Measurements from ENCODE around the gene PLXNA4.

GRCh38 chr7:132537456-132538145, 38.7 kb downstream of the PLXNA4 start:
- TF ChIP-seq EZH2 (IDR thresholded peaks at IDR 0.05; ENCODE audit: insufficient read depth, low read length), result no peak
- no peak for TF ChIP-seq CTCF (IDR thresholded peaks at IDR 0.05; ENCODE audit: insufficient read depth, low read depth, low read length)

Measured in astrocyte (in vitro differentiated cells and primary cell).